MM.1S (cell line): Measurements from ENCODE around the gene DCAF15.

ENCODE experiments used
- DNase-seq: peaks from one replicate; pipeline ENCODE4 v3.0.0-alpha.2; 2015
- H2AFZ ChIP-seq: fragments of 300-600 bp; sonication (generic); 2 replicates; pipeline ENCODE4 v1.6.0; 2016; ENCODE audit warnings: antibody characterized with exemption, low read length
- H3F3A ChIP-seq: fragments of 300-600 bp; sonication (generic); 2 replicates; pipeline ENCODE4 v1.6.1; 2016; ENCODE audit warnings: mild to moderate bottlenecking, antibody characterized with exemption, low read length, moderate library complexity, mixed read lengths; ENCODE audit not compliant: insufficient read depth
- H3K27ac ChIP-seq: fragments of 300-600 bp; sonication (generic); 2 replicates; pipeline ENCODE4 v1.5.1; 2016; ENCODE audit warnings: mild to moderate bottlenecking, low read length
- H3K27me3 ChIP-seq: fragments of 300-600 bp; sonication (generic); replicated peaks from 2 replicates; pipeline ENCODE4 v1.6.0; 2016; ENCODE audit warnings: low read length; ENCODE audit not compliant: insufficient read depth
- H3K36me3 ChIP-seq: fragments of 300-600 bp; sonication (generic); replicated peaks from 2 replicates; pipeline ENCODE4 v1.6.1; 2016; ENCODE audit warnings: mild to moderate bottlenecking, low read length, mixed read lengths; ENCODE audit not compliant: insufficient read depth
- H3K4me1 ChIP-seq: fragments of 300-600 bp; sonication (generic); 2 replicates; pipeline ENCODE4 v1.6.1; 2016; ENCODE audit warnings: low read length, mixed read lengths
- H3K4me2 ChIP-seq: fragments of 300-600 bp; sonication (generic); 2 replicates; pipeline ENCODE4 v1.6.0; 2016; ENCODE audit warnings: low read depth, low read length
- H3K4me3 ChIP-seq: fragments of 300-600 bp; sonication (generic); 2 replicates; pipeline ENCODE4 v1.5.1; 2016; ENCODE audit warnings: low read length, mixed read lengths
- H3K79me2 ChIP-seq: fragments of 300-600 bp; sonication (generic); 2 replicates; pipeline ENCODE4 v1.6.1; 2016; ENCODE audit warnings: mixed run types, low read length, mixed read lengths
- H3K9ac ChIP-seq: fragments of 300-600 bp; sonication (generic); 2 replicates; pipeline ENCODE4 v1.6.1; 2016; ENCODE audit warnings: low read length, mixed read lengths
- H3K9me2 ChIP-seq: fragments of 300-600 bp; sonication (generic); replicated peaks from 2 replicates; pipeline ENCODE4 v1.6.1; 2016; ENCODE audit warnings: mild to moderate bottlenecking, low read length, mixed read lengths; ENCODE audit not compliant: insufficient read depth
- H3K9me3 ChIP-seq: fragments of 300-600 bp; sonication (generic); replicated peaks from 2 replicates; pipeline ENCODE4 v1.6.1; 2016; ENCODE audit warnings: mild to moderate bottlenecking, low read length, mixed read lengths; ENCODE audit not compliant: insufficient read depth
- H4K20me1 ChIP-seq: fragments of 300-600 bp; sonication (generic); 2 replicates; pipeline ENCODE4 v1.6.1; 2016; ENCODE audit warnings: mild to moderate bottlenecking, low read length, moderate library complexity, mixed read lengths; ENCODE audit not compliant: insufficient read depth
- EZH2 ChIP-seq: fragments of 300-600 bp; sonication (generic); optimal IDR thresholded peaks from 2 replicates; pipeline ENCODE3; 2017; ENCODE audit warnings: low read depth, mild to moderate bottlenecking, antibody characterized with exemption, low read length, mixed read lengths
- EZH2phosphoT487 ChIP-seq: fragments of 300-600 bp; sonication (generic); IDR thresholded peaks from 2 replicates; pipeline ENCODE4 v1.6.1; 2018; ENCODE audit warnings: antibody characterized with exemption, low read length
- TF ChIP-seq, protein P1 (sequence below): fragments of 300-600 bp; sonication (generic); IDR thresholded peaks from 2 replicates; pipeline ENCODE4 v1.5.1; 2016; ENCODE audit warnings: antibody characterized with exemption, low read length, mixed read lengths

DCAF15 gene

DNA sequence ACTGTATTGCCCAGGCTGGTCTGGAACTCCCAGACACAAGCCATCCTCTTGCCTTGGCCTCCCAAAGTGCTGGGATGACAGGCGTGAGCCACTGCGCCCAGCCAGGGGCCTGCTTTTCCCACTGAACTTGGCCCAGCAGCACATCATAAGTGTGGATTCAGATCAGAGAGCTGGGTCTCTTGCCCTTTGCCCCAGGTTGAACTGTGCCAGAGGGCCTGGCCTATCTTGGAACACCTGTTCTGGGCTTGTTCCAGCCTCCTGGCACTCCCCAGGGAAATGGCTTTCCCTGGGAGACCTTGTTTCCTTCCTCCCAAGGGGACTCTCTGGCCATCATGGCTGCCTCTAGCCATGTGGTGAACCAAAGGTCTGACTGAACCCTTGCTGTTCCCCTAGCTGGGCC, 42.9 kb upstream of the DCAF15 start:
- no peak for DNase-seq
- Histone ChIP-seq H3K36me3 (no peaks in the 10 kb centered on the region), H3K9ac (no peak overlapping the region)

GRCh38 chr19:13913352-13913751, 39.0 kb upstream of the DCAF15 start:
- no peak for DNase-seq
- no peak overlapping the region for H2AFZ ChIP-seq
- no peaks in the 10 kb centered on the region for H3K27me3 ChIP-seq
- H3K79me2 ChIP-seq: no peaks in the 10 kb centered on the region
- H4K20me1 ChIP-seq: no peaks in the 10 kb centered on the region
- H3K27ac ChIP-seq: no peak overlapping the region
- no peaks in the 10 kb centered on the region for H3K9me3 ChIP-seq
- H3K4me3 ChIP-seq: no peak overlapping the region
- no peaks in the 10 kb centered on the region for H3K9me2 ChIP-seq
- H3K4me2 ChIP-seq: no peak overlapping the region
- no peak overlapping the region for H3K9ac ChIP-seq
- H3K36me3 ChIP-seq: no peaks in the 10 kb centered on the region
- H3K4me1 ChIP-seq: no peaks in the 10 kb centered on the region
- no peaks in the 10 kb centered on the region for H3F3A ChIP-seq
- no peak for TF ChIP-seq EZH2
- TF ChIP-seq, protein P1, sequence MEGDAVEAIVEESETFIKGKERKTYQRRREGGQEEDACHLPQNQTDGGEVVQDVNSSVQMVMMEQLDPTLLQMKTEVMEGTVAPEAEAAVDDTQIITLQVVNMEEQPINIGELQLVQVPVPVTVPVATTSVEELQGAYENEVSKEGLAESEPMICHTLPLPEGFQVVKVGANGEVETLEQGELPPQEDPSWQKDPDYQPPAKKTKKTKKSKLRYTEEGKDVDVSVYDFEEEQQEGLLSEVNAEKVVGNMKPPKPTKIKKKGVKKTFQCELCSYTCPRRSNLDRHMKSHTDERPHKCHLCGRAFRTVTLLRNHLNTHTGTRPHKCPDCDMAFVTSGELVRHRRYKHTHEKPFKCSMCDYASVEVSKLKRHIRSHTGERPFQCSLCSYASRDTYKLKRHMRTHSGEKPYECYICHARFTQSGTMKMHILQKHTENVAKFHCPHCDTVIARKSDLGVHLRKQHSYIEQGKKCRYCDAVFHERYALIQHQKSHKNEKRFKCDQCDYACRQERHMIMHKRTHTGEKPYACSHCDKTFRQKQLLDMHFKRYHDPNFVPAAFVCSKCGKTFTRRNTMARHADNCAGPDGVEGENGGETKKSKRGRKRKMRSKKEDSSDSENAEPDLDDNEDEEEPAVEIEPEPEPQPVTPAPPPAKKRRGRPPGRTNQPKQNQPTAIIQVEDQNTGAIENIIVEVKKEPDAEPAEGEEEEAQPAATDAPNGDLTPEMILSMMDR: no peak
- TF ChIP-seq EZH2phosphoT487: no peak

More for the DNA sequence above, 42.9 kb upstream of the DCAF15 start:
- Histone ChIP-seq H3K4me2 (no peak overlapping the region), H3K79me2 (peaks cover 8% of the 10 kb centered on the region; the same call in 1 of the 2 replicates), H3K27me3 (no peaks in the 10 kb centered on the region), H3K4me1 (peaks cover 4% of the 10 kb centered on the region; the same call in 1 of the 2 replicates), H3K4me3 (no peak overlapping the region), H3F3A (0 out of 2 replicates have a peak, but pooled peaks cover 3% of the 10 kb centered on the region), H4K20me1 (no peaks in the 10 kb centered on the region), H3K27ac (no peak overlapping the region), H2AFZ (no peak overlapping the region), H3K9me2 (no peaks in the 10 kb centered on the region), H3K9me3 (no peaks in the 10 kb centered on the region)
- TF ChIP-seq EZH2: no peak
- no peak for TF ChIP-seq EZH2phosphoT487
- TF ChIP-seq, protein P1: no peak

DNA sequence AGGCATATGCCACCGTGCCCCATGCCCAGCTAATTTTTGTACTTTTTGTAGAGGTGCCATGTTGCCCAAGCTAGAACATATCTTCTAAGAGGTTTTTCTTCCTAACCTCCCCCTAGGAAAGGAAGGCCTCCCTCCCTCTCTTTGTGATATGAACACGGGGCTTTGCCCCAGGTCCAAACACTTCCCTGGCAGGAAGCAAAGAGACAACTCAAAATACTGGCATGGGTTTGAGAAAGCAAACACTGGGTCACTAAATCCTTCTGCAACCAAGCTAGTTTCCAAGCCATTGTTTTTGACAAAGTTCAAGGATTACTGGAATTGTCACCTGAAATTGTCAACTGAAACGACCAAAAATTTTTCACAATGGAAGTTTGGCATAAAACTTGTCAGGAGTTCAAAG, 37.5 kb upstream of the DCAF15 start:
- Histone ChIP-seq H3K36me3 (no peaks in the 10 kb centered on the region), H4K20me1 (no peaks in the 10 kb centered on the region), H3K27me3 (no peaks in the 10 kb centered on the region), H3K4me2 (no peak overlapping the region), H3K27ac (no peak overlapping the region), H3K79me2 (no peaks in the 10 kb centered on the region), H3K4me1 (no peaks in the 10 kb centered on the region), H3K9ac (no peak overlapping the region), H3F3A (no peaks in the 10 kb centered on the region), H3K9me2 (no peaks in the 10 kb centered on the region), H3K4me3 (no peak overlapping the region), H2AFZ (no peak overlapping the region), H3K9me3 (no peaks in the 10 kb centered on the region)
- DNase-seq: no peak
- TF ChIP-seq EZH2phosphoT487: no peak
- TF ChIP-seq, protein P1: no peak
- TF ChIP-seq EZH2: no peak
